ENCODE results near the gene EXOG. TPM values are rescaled to one million over a fixed set of nuclear protein-coding genes. Genes with fewer than 3 reads are reported as not detected.

The EXOG gene
- total and polyA plus RNA-seq, 10 of the 15 experiments (the other 5 are each of a cell fraction or from before 2014, with no cell fraction given), result 7.8 to 20.9 (median 19.6) TPM

DNA sequence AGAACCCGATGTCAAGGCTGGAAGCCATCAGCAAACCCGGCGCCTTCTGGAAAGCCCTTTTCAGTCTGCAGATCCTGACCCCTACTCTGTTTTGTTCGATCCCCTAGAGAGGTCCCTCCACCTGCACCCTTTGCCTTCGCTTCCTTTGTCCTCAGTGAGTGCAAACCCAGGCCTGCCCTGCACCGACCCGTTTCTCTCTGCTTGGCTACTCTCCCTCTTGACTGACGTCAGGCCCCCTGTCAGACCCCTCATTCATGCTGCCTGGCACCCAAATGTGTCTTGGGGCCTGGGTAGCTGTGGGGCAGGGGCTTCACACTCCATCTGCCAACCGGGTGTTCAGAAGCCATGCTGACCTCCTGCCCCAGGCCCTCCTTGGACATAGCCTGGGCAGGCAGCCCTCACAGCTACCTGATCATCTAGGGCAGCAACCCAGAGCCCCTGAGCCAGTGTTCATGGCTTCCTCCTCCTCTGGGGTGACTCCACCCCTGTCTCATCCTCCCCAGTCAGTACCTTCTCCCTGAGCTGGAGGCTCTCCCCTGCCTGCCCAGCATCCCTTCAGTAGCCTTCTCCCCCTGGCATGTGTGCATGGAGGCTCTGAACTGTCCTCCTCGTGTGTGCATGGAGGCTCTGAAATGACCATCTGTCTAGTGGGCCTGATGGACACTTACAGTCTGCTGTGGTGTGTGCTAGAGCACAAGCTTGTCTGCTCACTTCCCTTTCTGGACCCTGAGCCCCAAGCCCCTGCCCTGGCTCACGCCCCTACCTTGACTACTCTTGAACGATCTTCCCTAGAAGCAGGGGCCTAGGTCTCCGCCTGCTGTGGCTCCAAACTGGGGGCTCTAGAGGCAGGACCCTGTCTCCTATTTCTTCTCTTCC lies 69.4 kb downstream of the EXOG start (continued):
- TF ChIP-seq RAD21 (IDR thresholded peaks at IDR 0.05; ENCODE audit: insufficient read depth, low read depth, low read length), result no peak
- TF ChIP-seq MEF2A (IDR thresholded peaks at IDR 0.05; ENCODE audit: insufficient read depth, low read depth, low read length), result no peak
- TF ChIP-seq FOS (IDR thresholded peaks at IDR 0.05; ENCODE audit: borderline replicate concordance, extremely low read depth, insufficient read length), result no peak
- TF ChIP-seq CBX3 (IDR thresholded peaks at IDR 0.05; ENCODE audit: borderline replicate concordance, low read depth), result no peak
- TF ChIP-seq, protein P1, sequence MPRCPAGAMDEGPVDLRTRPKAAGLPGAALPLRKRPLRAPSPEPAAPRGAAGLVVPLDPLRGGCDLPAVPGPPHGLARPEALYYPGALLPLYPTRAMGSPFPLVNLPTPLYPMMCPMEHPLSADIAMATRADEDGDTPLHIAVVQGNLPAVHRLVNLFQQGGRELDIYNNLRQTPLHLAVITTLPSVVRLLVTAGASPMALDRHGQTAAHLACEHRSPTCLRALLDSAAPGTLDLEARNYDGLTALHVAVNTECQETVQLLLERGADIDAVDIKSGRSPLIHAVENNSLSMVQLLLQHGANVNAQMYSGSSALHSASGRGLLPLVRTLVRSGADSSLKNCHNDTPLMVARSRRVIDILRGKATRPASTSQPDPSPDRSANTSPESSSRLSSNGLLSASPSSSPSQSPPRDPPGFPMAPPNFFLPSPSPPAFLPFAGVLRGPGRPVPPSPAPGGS (IDR thresholded peaks at IDR 0.05; ENCODE audit: borderline replicate concordance, insufficient read depth, low read depth, low read length, poor library complexity, severe bottlenecking), result no peak
- TF ChIP-seq, protein P2, sequence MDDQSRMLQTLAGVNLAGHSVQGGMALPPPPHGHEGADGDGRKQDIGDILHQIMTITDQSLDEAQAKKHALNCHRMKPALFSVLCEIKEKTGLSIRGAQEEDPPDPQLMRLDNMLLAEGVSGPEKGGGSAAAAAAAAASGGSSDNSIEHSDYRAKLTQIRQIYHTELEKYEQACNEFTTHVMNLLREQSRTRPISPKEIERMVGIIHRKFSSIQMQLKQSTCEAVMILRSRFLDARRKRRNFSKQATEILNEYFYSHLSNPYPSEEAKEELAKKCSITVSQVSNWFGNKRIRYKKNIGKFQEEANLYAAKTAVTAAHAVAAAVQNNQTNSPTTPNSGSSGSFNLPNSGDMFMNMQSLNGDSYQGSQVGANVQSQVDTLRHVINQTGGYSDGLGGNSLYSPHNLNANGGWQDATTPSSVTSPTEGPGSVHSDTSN (IDR thresholded peaks at IDR 0.05; ENCODE audit: insufficient replicate concordance, low read depth, low read length), result no peak
- no peak for TF ChIP-seq ASH2L (IDR thresholded peaks at IDR 0.05; ENCODE audit: borderline replicate concordance, low read depth)

GRCh38 chr3:38566215-38566528 lies 70.0 kb downstream of the EXOG start:
- ATAC-seq (no peak), DNase-seq (ENCODE audit: low read depth, low spot score) (no peak), FAIRE-seq (no peak)
- POLR2A ChIA-PET, result no interaction called here
- intact Hi-C loops (cut with micrococcal nuclease; ENCODE audit: unreplicated experiment), result no loop called here
- Histone ChIP-seq H4K20me1 (ENCODE audit: control insufficient read depth, insufficient read depth) (no peaks in the 10 kb centered on the region), H3K4me3 (no peak overlapping the region), H3K27ac (ENCODE audit: control insufficient read depth, insufficient read depth) (no peak overlapping the region), H3K4me2 (ENCODE audit: control insufficient read depth, insufficient read depth) (no peak overlapping the region), H3K79me2 (ENCODE audit: control insufficient read depth, insufficient read depth, low read length) (no peaks in the 10 kb centered on the region), H3K36me3 (ENCODE audit: control insufficient read depth in 2 of 2, insufficient read depth in 2 of 2, low read length in 1 of 2) (no peaks in the 10 kb centered on the region), H2AFZ (ENCODE audit: control insufficient read depth, low read depth, low read length) (no peak overlapping the region), H3K9ac (ENCODE audit: control insufficient read depth, insufficient read depth, low read length) (no peak overlapping the region), H3K9me3 (replicated peaks; ENCODE audit: control insufficient read depth, insufficient read depth, low read length) (no peaks in the 10 kb centered on the region), H3K4me1 (ENCODE audit: control insufficient read depth, insufficient read depth, low read length) (no peaks in the 10 kb centered on the region), H3K27me3 (replicated peaks in 1 of 2; ENCODE audit: control insufficient read depth in 2 of 2, insufficient read depth in 2 of 2, low read length in 1 of 2) (no peaks in the 10 kb centered on the region)
- 71% methylated on average over 7 of the region's 13 CpGs for WGBS (ENCODE audit: insufficient coverage, insufficient replicate concordance, low lambda C conversion rate, missing lambda C conversion rate)
- no TSS peak for BruUV-seq (replicated peaks)
- in situ Hi-C loops (cut with MboI), result no loop called here
- CTCF ChIA-PET, result no interaction called here
- SMC1A ChIA-PET (ENCODE audit: uncharacterized antibody, unreplicated experiment), result no interaction called here
- RAD21 ChIA-PET (ENCODE audit: unreplicated experiment), result no interaction called here
- TF ChIP-seq MXI1 (IDR thresholded peaks at IDR 0.05; ENCODE audit: low read depth, low read length) (no peak), SP1 (IDR thresholded peaks at IDR 0.05; ENCODE audit: low read depth, low read length) (no peak), GATAD2B (conservative IDR thresholded peaks at IDR 0.05; ENCODE audit: low read depth) (no peak), SREBF1 (IDR thresholded peaks at IDR 0.05; ENCODE audit: low read length) (no peak), PML (IDR thresholded peaks at IDR 0.05; ENCODE audit: low read length) (no peak), POLR2AphosphoS2 (IDR thresholded peaks at IDR 0.05; ENCODE audit: low read depth, low read length) (no peak), FOXM1 (IDR thresholded peaks at IDR 0.05; ENCODE audit: low read depth, low read length) (no peak), BMI1 (IDR thresholded peaks at IDR 0.05; ENCODE audit: borderline replicate concordance) (no peak)
- TF ChIP-seq, protein P3, sequence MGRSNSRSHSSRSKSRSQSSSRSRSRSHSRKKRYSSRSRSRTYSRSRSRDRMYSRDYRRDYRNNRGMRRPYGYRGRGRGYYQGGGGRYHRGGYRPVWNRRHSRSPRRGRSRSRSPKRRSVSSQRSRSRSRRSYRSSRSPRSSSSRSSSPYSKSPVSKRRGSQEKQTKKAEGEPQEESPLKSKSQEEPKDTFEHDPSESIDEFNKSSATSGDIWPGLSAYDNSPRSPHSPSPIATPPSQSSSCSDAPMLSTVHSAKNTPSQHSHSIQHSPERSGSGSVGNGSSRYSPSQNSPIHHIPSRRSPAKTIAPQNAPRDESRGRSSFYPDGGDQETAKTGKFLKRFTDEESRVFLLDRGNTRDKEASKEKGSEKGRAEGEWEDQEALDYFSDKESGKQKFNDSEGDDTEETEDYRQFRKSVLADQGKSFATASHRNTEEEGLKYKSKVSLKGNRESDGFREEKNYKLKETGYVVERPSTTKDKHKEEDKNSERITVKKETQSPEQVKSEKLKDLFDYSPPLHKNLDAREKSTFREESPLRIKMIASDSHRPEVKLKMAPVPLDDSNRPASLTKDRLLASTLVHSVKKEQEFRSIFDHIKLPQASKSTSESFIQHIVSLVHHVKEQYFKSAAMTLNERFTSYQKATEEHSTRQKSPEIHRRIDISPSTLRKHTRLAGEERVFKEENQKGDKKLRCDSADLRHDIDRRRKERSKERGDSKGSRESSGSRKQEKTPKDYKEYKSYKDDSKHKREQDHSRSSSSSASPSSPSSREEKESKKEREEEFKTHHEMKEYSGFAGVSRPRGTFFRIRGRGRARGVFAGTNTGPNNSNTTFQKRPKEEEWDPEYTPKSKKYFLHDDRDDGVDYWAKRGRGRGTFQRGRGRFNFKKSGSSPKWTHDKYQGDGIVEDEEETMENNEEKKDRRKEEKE (IDR thresholded peaks at IDR 0.05), result no peak
- TF ChIP-seq, protein P4, sequence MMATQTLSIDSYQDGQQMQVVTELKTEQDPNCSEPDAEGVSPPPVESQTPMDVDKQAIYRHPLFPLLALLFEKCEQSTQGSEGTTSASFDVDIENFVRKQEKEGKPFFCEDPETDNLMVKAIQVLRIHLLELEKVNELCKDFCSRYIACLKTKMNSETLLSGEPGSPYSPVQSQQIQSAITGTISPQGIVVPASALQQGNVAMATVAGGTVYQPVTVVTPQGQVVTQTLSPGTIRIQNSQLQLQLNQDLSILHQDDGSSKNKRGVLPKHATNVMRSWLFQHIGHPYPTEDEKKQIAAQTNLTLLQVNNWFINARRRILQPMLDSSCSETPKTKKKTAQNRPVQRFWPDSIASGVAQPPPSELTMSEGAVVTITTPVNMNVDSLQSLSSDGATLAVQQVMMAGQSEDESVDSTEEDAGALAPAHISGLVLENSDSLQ (IDR thresholded peaks at IDR 0.05), result no peak
